ENCODE results near the gene RNF182. TPM values are rescaled to one million over a fixed set of nuclear protein-coding genes. Genes with fewer than 3 reads are reported as not detected.

RNF182 gene
- total and polyA plus RNA-seq, 2 donors (not counting 3 experiments of a cell fraction or from before 2014, with no cell fraction given), result 0.43 to 0.93 TPM

GRCh38 chr6:13943943-13944342 is 19.2 kb downstream of the RNF182 start:
- no peak for TF ChIP-seq POLR2A (IDR thresholded peaks at IDR 0.05; ENCODE audit: low read depth, low read length)
- TF ChIP-seq MAX (IDR thresholded peaks at IDR 0.05; ENCODE audit: insufficient read depth, insufficient read length), result no peak
- TF ChIP-seq EZH2 (IDR thresholded peaks at IDR 0.05; ENCODE audit: borderline replicate concordance, low read depth, low read length, severe bottlenecking), result no peak
- CTCF ChIA-PET, result no interaction called here
- BruUV-seq (replicated peaks), result no TSS peak

GRCh38 chr6:13946506-13946905 is 21.8 kb downstream of the RNF182 start:
- DNase-seq (ENCODE audit: low read depth, low spot score) (no peak), FAIRE-seq (no peak)
- H3K9ac ChIP-seq (replicated peaks; ENCODE audit: extremely low read depth, insufficient read depth, low read length), result no peak overlapping the region
- no peak overlapping the region for H3K27ac ChIP-seq (ENCODE audit: insufficient read depth, low read depth, low read length)
- peaks cover 0 to 2% of the 10 kb centered on the region in 2 experiments for H3K27me3 ChIP-seq (ENCODE audit: control insufficient read depth in 2 of 2, insufficient read depth in 2 of 2, low read length in 2 of 2)
- no peaks in the 10 kb centered on the region for H3K9me1 ChIP-seq (replicated peaks; ENCODE audit: control insufficient read depth, extremely low read depth, insufficient read depth, low read length)
- no TSS peak for BruUV-seq (replicated peaks)
- H3K79me2 ChIP-seq (ENCODE audit: control insufficient read depth, insufficient read depth, low read length), result no peaks in the 10 kb centered on the region
- no peak overlapping the region for H3K4me3 ChIP-seq (replicated peaks in 1 of 3; ENCODE audit: insufficient read depth in 1 of 3, low read depth in 1 of 3, low read length in 3 of 3)
- H2AFZ ChIP-seq (ENCODE audit: low read depth, low read length), result no peak overlapping the region
- H3K4me1 ChIP-seq (ENCODE audit: control insufficient read depth, extremely low read depth, insufficient read depth, low read length), result no peaks in the 10 kb centered on the region
- H4K20me1 ChIP-seq (replicated peaks; ENCODE audit: control insufficient read depth, extremely low read depth, insufficient read depth, low read length), result no peaks in the 10 kb centered on the region
- ChIA-PET POLR2A (no interaction called here), CTCF (no interaction called here)
- dilution Hi-C loops (cut with MboI; ENCODE audit: extremely low pct_ligation_motif_present, low sequenced_read_pairs) (no loop called here), intact Hi-C loops (cut with micrococcal nuclease) (no loop called here)
- H3K4me2 ChIP-seq (ENCODE audit: insufficient read depth, low read length), result no peak overlapping the region
- no peaks in the 10 kb centered on the region for H3K36me3 ChIP-seq (ENCODE audit: control insufficient read depth in 2 of 2, extremely low read depth in 1 of 2, insufficient read depth in 2 of 2, low read length in 2 of 2)
- TF ChIP-seq POLR2A (IDR thresholded peaks at IDR 0.05; ENCODE audit: low read depth, low read length), result no peak
- no peak for TF ChIP-seq FOS (IDR thresholded peaks at IDR 0.05; ENCODE audit: borderline replicate concordance, insufficient read depth, low read length)
- no peak for TF ChIP-seq CTCF (IDR thresholded peaks at IDR 0.05; ENCODE audit: extremely low read depth in 1 of 2, insufficient read depth in 1 of 2, low read depth in 1 of 2, low read length in 2 of 2)
- no peak for TF ChIP-seq EZH2 (IDR thresholded peaks at IDR 0.05; ENCODE audit: borderline replicate concordance, low read depth, low read length, severe bottlenecking)
- no peak for TF ChIP-seq MAX (IDR thresholded peaks at IDR 0.05; ENCODE audit: insufficient read depth, insufficient read length)
- no peak for TF ChIP-seq MYC (IDR thresholded peaks at IDR 0.05; ENCODE audit: low read depth, low read length)
- TF ChIP-seq POLR2AphosphoS5 (IDR thresholded peaks at IDR 0.05; ENCODE audit: insufficient read depth, low read depth, low read length), result no peak
- TF ChIP-seq GATA2 (IDR thresholded peaks at IDR 0.05; ENCODE audit: insufficient read depth, insufficient read length, low read depth, low read length), result no peak
- TF ChIP-seq JUN (IDR thresholded peaks at IDR 0.05; ENCODE audit: borderline replicate concordance, insufficient read depth, insufficient read length, low read depth), result no peak
- H3K9me3 ChIP-seq (replicated peaks; ENCODE audit: control insufficient read depth, insufficient read depth, low read length), result no peaks in the 10 kb centered on the region

More at GRCh38 chr6:13943943-13944342, 19.2 kb downstream of the RNF182 start:
- no peaks in the 10 kb centered on the region for H3K4me1 ChIP-seq (ENCODE audit: control insufficient read depth, extremely low read depth, insufficient read depth, low read length)
- H2AFZ ChIP-seq (ENCODE audit: low read depth, low read length), result no peak overlapping the region
- POLR2A ChIA-PET, result no interaction called here
- H3K27me3 ChIP-seq (ENCODE audit: control insufficient read depth in 2 of 2, insufficient read depth in 2 of 2, low read length in 2 of 2), result peaks cover 0 to 5% of the 10 kb centered on the region in 2 experiments
- H3K79me2 ChIP-seq (ENCODE audit: control insufficient read depth, insufficient read depth, low read length), result no peaks in the 10 kb centered on the region
- FAIRE-seq (no peak), DNase-seq (ENCODE audit: low read depth, low spot score) (no peak)
- no peak overlapping the region for H3K4me2 ChIP-seq (ENCODE audit: insufficient read depth, low read length)
- no peak overlapping the region for H3K4me3 ChIP-seq (replicated peaks in 1 of 3; ENCODE audit: insufficient read depth in 1 of 3, low read depth in 1 of 3, low read length in 3 of 3)
- no peak overlapping the region for H3K27ac ChIP-seq (ENCODE audit: insufficient read depth, low read depth, low read length)
- dilution Hi-C loops (cut with MboI; ENCODE audit: extremely low pct_ligation_motif_present, low sequenced_read_pairs) (no loop called here), intact Hi-C loops (cut with micrococcal nuclease) (no loop called here)
- H4K20me1 ChIP-seq (replicated peaks; ENCODE audit: control insufficient read depth, extremely low read depth, insufficient read depth, low read length), result no peaks in the 10 kb centered on the region
- no peaks in the 10 kb centered on the region for H3K36me3 ChIP-seq (ENCODE audit: control insufficient read depth in 2 of 2, extremely low read depth in 1 of 2, insufficient read depth in 2 of 2, low read length in 2 of 2)
- H3K9me3 ChIP-seq (replicated peaks; ENCODE audit: control insufficient read depth, insufficient read depth, low read length), result no peaks in the 10 kb centered on the region
- H3K9ac ChIP-seq (replicated peaks; ENCODE audit: extremely low read depth, insufficient read depth, low read length), result no peak overlapping the region
- no peaks in the 10 kb centered on the region for H3K9me1 ChIP-seq (replicated peaks; ENCODE audit: control insufficient read depth, extremely low read depth, insufficient read depth, low read length)

All from endothelial cell of umbilical vein (primary cell).